B cell (primary cell): ENCODE data around the gene POLE. TPM values are rescaled to one million over a fixed set of nuclear protein-coding genes. Genes with fewer than 3 reads are reported as not detected.

Experiments used
- ATAC-seq: fragments of 200-7000 bp; cut with Tn5 transposase; one replicate; pipeline ENCODE4 v1.10.0; 2021; ENCODE audit warnings: low read depth, mild to moderate bottlenecking, moderate number of reproducible peaks, moderate library complexity
- CTCF ChIA-PET: fragments of 350-600 bp; sonication (Branson Sonifier 250); formaldehyde crosslinking; loops from one replicate; lab custom pipeline; 2021; ENCODE audit warnings: antibody characterized with exemption, inconsistent platforms; lab: Charles Lee
- POLR2A ChIA-PET: fragments of 350-600 bp; sonication (Branson Sonifier 250); formaldehyde crosslinking; loops from one replicate; lab custom pipeline; 2021; ENCODE audit warnings: antibody characterized with exemption; lab: Charles Lee
- DNase-seq: peaks from one replicate; pipeline ENCODE4 v3.0.0; 2013
- H2AFZ ChIP-seq: 2 replicates; pipeline ENCODE4 v1.6.1; 2012; ENCODE audit warnings: mild to moderate bottlenecking, low read depth, low read length; ENCODE audit not compliant: insufficient read depth, poor library complexity, severe bottlenecking
- H3K27ac ChIP-seq, 2 donors: 1 replicate in 1 of 2; 2 replicates in 1 of 2; pipeline ENCODE4 v1.5.1; 2012 to 2013; ENCODE audit warnings: low read length in 2 of 2, mild to moderate bottlenecking in 2 of 2, moderate library complexity in 1 of 2
- H3K27me3 ChIP-seq, 4 experiments: fragments of 200-600 bp in 1 of 4; sonication (generic) in 1 of 4; replicated peaks in 1 of 4; 1 replicate in 2 of 4; 2 replicates in 2 of 4; pipeline versions ENCODE4 v1.6.1 to v1.7.0; 2013 to 2016; ENCODE audit warnings: low read length in 3 of 4, mild to moderate bottlenecking in 2 of 4, mixed read lengths in 1 of 4, moderate library complexity in 1 of 4; ENCODE audit not compliant: insufficient read depth in 4 of 4, control insufficient read depth in 3 of 4; ENCODE audit errors: control extremely low read depth in 1 of 4
- H3K36me3 ChIP-seq, 2 experiments: replicated peaks in 1 of 2; 1 replicate in 1 of 2; 2 replicates in 1 of 2; pipeline versions ENCODE4 v1.6.1 to v1.7.1; 2013; ENCODE audit warnings: low read length in 1 of 2; ENCODE audit not compliant: insufficient read depth in 2 of 2, control insufficient read depth in 1 of 2; ENCODE audit errors: control extremely low read depth in 1 of 2, extremely low read depth in 1 of 2
- H3K4me1 ChIP-seq, 2 donors: fragments of 200-600 bp in 1 of 2; sonication (generic) in 1 of 2; 1 replicate in 1 of 2; 2 replicates in 1 of 2; pipeline versions ENCODE4 v1.5.1 to v1.6.1; 2013 to 2017; ENCODE audit warnings: low read length in 2 of 2; ENCODE audit not compliant: control insufficient read depth in 2 of 2, insufficient read depth in 2 of 2
- H3K4me2 ChIP-seq: replicated peaks from 2 replicates; pipeline ENCODE3; 2012; ENCODE audit warnings: mild to moderate bottlenecking, low read depth, low read length; ENCODE audit not compliant: poor library complexity, severe bottlenecking
- H3K4me3 ChIP-seq, 5 experiments: fragments of 200-600 bp in 1 of 5; sonication (generic) in 1 of 5; 1 replicate in 3 of 5; 2 replicates in 2 of 5; pipeline versions ENCODE4 v1.5.1 to v1.7.0; 2011 to 2016; ENCODE audit warnings: low read length in 4 of 5, mild to moderate bottlenecking in 4 of 5, low read depth in 2 of 5, control low read depth in 1 of 5, moderate library complexity in 1 of 5; ENCODE audit not compliant: insufficient read depth in 1 of 5; ENCODE audit errors: control extremely low read depth in 1 of 5, extremely low read depth in 1 of 5
- H3K79me2 ChIP-seq: fragments of 200-600 bp; sonication (generic); one replicate; pipeline ENCODE4 v1.6.0; 2016; ENCODE audit warnings: low read length; ENCODE audit not compliant: control insufficient read depth, insufficient read depth
- H3K9ac ChIP-seq: fragments of 200-600 bp; sonication (generic); 2 replicates; pipeline ENCODE4 v1.6.1; 2017; ENCODE audit warnings: mild to moderate bottlenecking, low read length, moderate library complexity
- H3K9me3 ChIP-seq, 3 donors: one replicate each; pipeline versions ENCODE4 v1.6.1 to v1.7.1; 2013; ENCODE audit warnings: low read length in 2 of 3; ENCODE audit not compliant: control insufficient read depth in 2 of 3, insufficient read depth in 1 of 3; ENCODE audit errors: control extremely low read depth in 1 of 3
- H4K20me1 ChIP-seq: 2 replicates; pipeline ENCODE4 v1.6.0; 2012; ENCODE audit warnings: mild to moderate bottlenecking, low read length; ENCODE audit not compliant: insufficient read depth, control insufficient read depth, poor library complexity, severe bottlenecking
- H3K27ac Mint-ChIP-seq: one replicate; pipeline ENCODE4 v1.8.0; 2021; ENCODE audit warnings: mixed read lengths
- H3K27me3 Mint-ChIP-seq: one replicate; pipeline ENCODE4 v1.8.0; 2021; ENCODE audit warnings: mixed read lengths
- H3K4me1 Mint-ChIP-seq: one replicate; pipeline ENCODE4 v1.8.0; 2021; ENCODE audit warnings: mixed read lengths
- H3K4me3 Mint-ChIP-seq: one replicate; pipeline ENCODE4 v1.8.0; 2021; ENCODE audit warnings: mixed read lengths
- H3K9me3 Mint-ChIP-seq: one replicate; pipeline ENCODE4 v1.8.0; 2022; ENCODE audit warnings: mixed read lengths; ENCODE audit not compliant: insufficient read depth
- CTCF ChIP-seq: fragments of 200-600 bp; IDR thresholded peaks from one replicate; pipeline ENCODE4 v1.8.0; 2022; ENCODE audit warnings: antibody characterized with exemption, mild to moderate bottlenecking
- EZH2 ChIP-seq: IDR thresholded peaks from 2 replicates; pipeline ENCODE4 v1.6.1; 2012; ENCODE audit warnings: borderline replicate concordance, low read depth, mild to moderate bottlenecking, moderate library complexity, low read length; ENCODE audit not compliant: insufficient read depth, poor library complexity, severe bottlenecking
- WGBS: methylation state at CpG from one replicate; pipeline ENCODE4 v1.1.5; 2013; ENCODE audit warnings: missing lambda C conversion rate; ENCODE audit not compliant: insufficient coverage; 5-methylcytosine and 5-hydroxymethylcytosine counted together
- intact Hi-C: fragments of 100-400 bp; cut with micrococcal nuclease; formaldehyde crosslinking; loops from one replicate; pipeline ENCODE4 v1.10.0; 2022
- polyA plus RNA-seq: library from polyadenylated mRNA; depleted of rRNA; stranded (reverse); fragments of >200 nt; gene quantifications from 2 replicates; pipeline ENCODE4 v1.2.3, GENCODE V29; 2012
- total RNA-seq, 2 donors: library from RNA; stranded (reverse); fragments of 120-200 nt in 1 of 2; gene quantifications; 1 replicate in 1 of 2; 2 replicates in 1 of 2; pipeline versions ENCODE4 v1.2.3 to v1.2.4, GENCODE V29; 2013 to 2022

POLE gene
- total and polyA plus RNA-seq, 2 donors (not counting 1 experiment from before 2014, with no cell fraction given) = 32.0 to 62.0 TPM

GRCh38 chr12:132611620-132612019 is 75.5 kb downstream of the POLE start:
- no peak overlapping the region for H3K27ac ChIP-seq
- ChIA-PET POLR2A (no interaction called here), CTCF (interaction anchor here (2.9 kb wide), 1 partner anchor 458 kb away, joined by 11 read pairs; no protein-coding TSS in a partner anchor)
- TF ChIP-seq CTCF (no peak), EZH2 (no peak)
- DNase-seq (no peak), ATAC-seq (no peak)
- H3K4me1 ChIP-seq = peaks cover 16 to 18% of the 10 kb centered on the region in 2 donors
- 92% methylated on average over 10 of the region's 10 CpGs for WGBS
- Mint-ChIP-seq H3K9me3 (no peaks in the 10 kb centered on the region), H3K27ac (no peak overlapping the region), H3K4me1 (peaks cover 10% of the 10 kb centered on the region), H3K27me3 (peaks cover 43% of the 10 kb centered on the region), H3K4me3 (no peak overlapping the region)
- no peak overlapping the region for H3K4me2 ChIP-seq
- no peak overlapping the region for H3K4me3 ChIP-seq
- peaks cover 3 to 26% (median 6%) of the 10 kb centered on the region in 3 donors for H3K9me3 ChIP-seq
- no peak overlapping the region for H2AFZ ChIP-seq
- H4K20me1 ChIP-seq = no peaks in the 10 kb centered on the region
- intact Hi-C loops = no loop called here
- peaks cover 0 to 44% (median 30%) of the 10 kb centered on the region in 4 experiments for H3K27me3 ChIP-seq
- no peaks in the 10 kb centered on the region for H3K36me3 ChIP-seq
- H3K9ac ChIP-seq = no peak overlapping the region
- H3K79me2 ChIP-seq = no peaks in the 10 kb centered on the region

- TF ChIP-seq EZH2 (no peak), CTCF (no peak)
- Histone ChIP-seq H3K79me2 (no peaks in the 10 kb centered on the region), H3K9ac (no peak overlapping the region), H3K27me3 (peaks cover 0 to 40% (median 26%) of the 10 kb centered on the region in 4 experiments), H3K4me3 (no peak overlapping the region), H3K4me1 (peaks cover 16 to 18% of the 10 kb centered on the region in 2 donors), H3K9me3 (peaks cover under 1 to 20% (median 3%) of the 10 kb centered on the region in 3 donors), H4K20me1 (no peaks in the 10 kb centered on the region), H3K36me3 (no peaks in the 10 kb centered on the region), H3K4me2 (peak overlapping the region; percentile 70), H3K27ac (no peak overlapping the region), H2AFZ (peak overlapping the region; percentile 68)
- Mint-ChIP-seq H3K4me1 (peaks cover 10% of the 10 kb centered on the region), H3K9me3 (no peaks in the 10 kb centered on the region), H3K4me3 (peak overlapping the region; percentile 63), H3K27me3 (peaks cover 49% of the 10 kb centered on the region), H3K27ac (no peak overlapping the region)
- ChIA-PET CTCF (interaction anchor here (1.6 to 2.9 kb wide), 2 partner anchors 196 to 457 kb away, joined by 7 to 11 read pairs; no protein-coding TSS in a partner anchor), POLR2A (interaction anchor here (0.6 kb wide), 1 partner anchor 224 kb away, joined by 4 read pairs; no protein-coding TSS in a partner anchor)
- ATAC-seq (no peak), DNase-seq (no peak)
- intact Hi-C loops = no loop called here
- 74% methylated on average over 32 of the region's 33 CpGs for WGBS
These were observed 76.1 kb downstream of the POLE start for GRCh38 chr12:132610866-132611602.
